Kidney (tissue), 14 donors: ENCODE data around the gene MPPED1. TPM values are rescaled to one million over a fixed set of nuclear protein-coding genes. Genes with fewer than 3 reads are reported as not detected.

Source experiments
- DNase-seq, 5 donors: peaks; one replicate each; pipeline ENCODE4 v3.0.0-alpha.2; 2013 to 2020
- FAIRE-seq: peaks from 2 replicates; lab custom pipeline; 2012; peaks lifted over from hg19 to GRCh38; lab: Jason Lieb, UNC
- H3K27ac ChIP-seq, 2 donors: one replicate each; pipeline ENCODE4 v1.7.0; 2013; ENCODE audit warnings: low read depth in 2 of 2, low read length in 2 of 2, inconsistent platforms in 1 of 2
- H3K27me3 ChIP-seq: one replicate; pipeline ENCODE4 v1.7.1; 2013; ENCODE audit warnings: low read length, inconsistent platforms; ENCODE audit not compliant: control insufficient read depth, insufficient read depth
- H3K36me3 ChIP-seq, 3 donors: one replicate each; pipeline versions ENCODE4 v1.7.0 to v1.7.1; 2013; ENCODE audit warnings: low read length in 3 of 3, control low read depth in 1 of 3, inconsistent platforms in 1 of 3; ENCODE audit not compliant: insufficient read depth in 3 of 3, control insufficient read depth in 2 of 3
- H3K4me1 ChIP-seq, 3 donors: one replicate each; pipeline versions ENCODE4 v1.7.0 to v1.7.1; 2013; ENCODE audit warnings: low read length in 3 of 3, inconsistent platforms in 1 of 3, low read depth in 1 of 3; ENCODE audit not compliant: control insufficient read depth in 2 of 3, insufficient read depth in 2 of 3
- H3K4me3 ChIP-seq, 3 donors: one replicate each; pipeline versions ENCODE4 v1.7.0 to v1.8.1; 2013; ENCODE audit warnings: low read length in 3 of 3, control low read depth in 1 of 3, inconsistent platforms in 1 of 3
- H3K9ac ChIP-seq, 3 donors: one replicate each; pipeline versions ENCODE4 v1.7.0 to v1.7.1; 2013; ENCODE audit warnings: low read length in 3 of 3, control low read depth in 1 of 3, inconsistent platforms in 1 of 3
- H3K9me3 ChIP-seq, 3 donors: one replicate each; pipeline versions ENCODE4 v1.7.0 to v1.7.1; 2013; ENCODE audit warnings: low read length in 3 of 3, control low read depth in 1 of 3, inconsistent platforms in 1 of 3; ENCODE audit not compliant: control insufficient read depth in 2 of 3, insufficient read depth in 1 of 3
- CTCF ChIP-seq: IDR thresholded peaks from 3 replicates; pipeline ENCODE4 v1.5.1; 2012; ENCODE audit warnings: mild to moderate bottlenecking, moderate library complexity, borderline replicate concordance; ENCODE audit not compliant: insufficient read depth; ENCODE audit errors: extremely low read depth
- intact Hi-C: fragments of 100-400 bp; cut with DNase I; formaldehyde crosslinking; loops from one replicate; pipeline ENCODE4 v1.11.1; 2022
- polyA plus RNA-seq: library from polyadenylated mRNA; stranded (reverse); fragments of 350-450 nt; fragmentation: Illumina TruSeq; extraction: RNeasy Lipid Tissue Mini Kit (QIAGEN cat#74804); gene quantifications from one replicate; pipeline ENCODE4 v1.2.3, GENCODE V29; 2014; ENCODE audit warnings: low read depth, low replicate concordance; ENCODE audit not compliant: insufficient read depth
- total RNA-seq: library from RNA; stranded (reverse); fragmentation: NEBNext Ultra II Directional; extraction: Animal tissue kit (Norgen Biotek cat#: 25700); gene quantifications from one replicate; pipeline ENCODE4 v1.2.1, GENCODE V29; 2021
- donor health status: control.
- donor health status: control.
- donor health status: control.
- donor health status: control.
- donor health status: control.
- donor health status: DM: yes; HTN: yes; CAD: no.
- donor health status: Normal renal cell carcinoma (clear cell type).

The MPPED1 gene
- total and polyA plus RNA-seq, 2 donors from 2014 or later = not detected

GRCh38 chr22:43401661-43402060 lies 10.2 kb upstream of the MPPED1 start:
- Histone ChIP-seq H3K9me3 (no peaks in the 10 kb centered on the region), H3K9ac (no peak overlapping the region), H3K36me3 (no peaks in the 10 kb centered on the region), H3K4me3 (no peak overlapping the region), H3K27me3 (no peaks in the 10 kb centered on the region), H3K27ac (no peak overlapping the region), H3K4me1 (no peaks in the 10 kb centered on the region)
- FAIRE-seq = no peak
- intact Hi-C loops = no loop called here
- TF ChIP-seq CTCF = no peak
- peak in 1 of 5 donors; percentile 12 for DNase-seq

DNA sequence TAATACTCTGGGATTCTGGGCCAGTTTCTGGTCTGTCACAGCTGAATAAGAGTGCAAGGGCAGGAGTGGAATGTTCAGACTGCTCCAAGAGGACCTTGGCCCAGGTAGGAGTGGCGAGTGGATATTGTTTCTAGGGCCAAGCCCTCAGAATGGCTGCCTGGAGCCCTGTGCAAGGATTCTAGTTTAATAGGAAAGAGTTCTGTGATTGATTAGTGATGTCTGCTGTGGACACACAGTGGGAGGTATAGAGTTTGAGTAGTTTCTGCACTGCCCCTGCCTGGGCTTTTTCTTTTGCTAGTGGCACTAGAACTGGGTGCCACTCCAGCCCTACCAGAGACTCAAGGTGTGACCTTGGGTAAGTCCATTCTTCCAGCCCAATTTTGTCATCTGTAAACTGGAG lies 9.7 kb upstream of the MPPED1 start:
- Histone ChIP-seq H3K9ac (no peak overlapping the region), H3K4me3 (no peak overlapping the region), H3K9me3 (no peaks in the 10 kb centered on the region), H3K27ac (no peak overlapping the region), H3K36me3 (no peaks in the 10 kb centered on the region), H3K27me3 (no peaks in the 10 kb centered on the region), H3K4me1 (no peaks in the 10 kb centered on the region)
- FAIRE-seq (no peak), DNase-seq (no peak)
- intact Hi-C loops = no loop called here
- no peak for TF ChIP-seq CTCF

- Histone ChIP-seq H3K4me1 (no peaks in the 10 kb centered on the region), H3K9ac (no peak overlapping the region), H3K27ac (no peak overlapping the region), H3K4me3 (no peak overlapping the region), H3K9me3 (no peaks in the 10 kb centered on the region), H3K36me3 (no peaks in the 10 kb centered on the region), H3K27me3 (no peaks in the 10 kb centered on the region)
- intact Hi-C loops = no loop called here
- FAIRE-seq (no peak), DNase-seq (no peak)
- TF ChIP-seq CTCF = no peak
These were observed 7.0 kb upstream of the MPPED1 start for GRCh38 chr22:43404673-43405385.
